Osteoblast (primary cell): ENCODE measurements around the gene RAB7B. TPM values are rescaled to one million over a fixed set of nuclear protein-coding genes. Genes with fewer than 3 reads are reported as not detected.

Source experiments
- DNase-seq: peaks from one replicate; pipeline ENCODE4 v3.0.0; 2011; ENCODE audit warnings: low spot score, mixed read lengths; ENCODE audit not compliant: insufficient read length; ENCODE audit errors: missing footprints
- H2AFZ ChIP-seq: 2 replicates; pipeline ENCODE4 v1.6.0; 2011; ENCODE audit warnings: mild to moderate bottlenecking, low read length
- H3K27ac ChIP-seq: 2 replicates; pipeline ENCODE4 v1.5.1; 2011; ENCODE audit warnings: mild to moderate bottlenecking, low read depth, low read length, moderate library complexity
- H3K27me3 ChIP-seq: 2 replicates; pipeline ENCODE4 v1.6.0; 2012; ENCODE audit warnings: mild to moderate bottlenecking, control low read depth, inconsistent platforms, low read length, moderate library complexity; ENCODE audit not compliant: insufficient read depth
- H3K36me3 ChIP-seq: 2 replicates; pipeline ENCODE4 v1.5.1; 2011; ENCODE audit warnings: mild to moderate bottlenecking, low read length, control low read depth, moderate library complexity; ENCODE audit not compliant: insufficient read depth
- H3K4me1 ChIP-seq: 2 replicates; pipeline ENCODE4 v1.5.1; 2011; ENCODE audit warnings: mild to moderate bottlenecking, low read length, control low read depth, moderate library complexity; ENCODE audit not compliant: insufficient read depth
- H3K4me2 ChIP-seq: 2 replicates; pipeline ENCODE4 v1.6.0; 2011; ENCODE audit warnings: mild to moderate bottlenecking, low read length; ENCODE audit not compliant: insufficient read depth
- H3K4me3 ChIP-seq: fragments of 200-600 bp; sonication (generic); 3 replicates; pipeline ENCODE4 v1.5.1; 2012; ENCODE audit warnings: mild to moderate bottlenecking, low read length, inconsistent platforms; ENCODE audit not compliant: insufficient read depth
- H3K79me2 ChIP-seq: 2 replicates; pipeline ENCODE4 v1.6.0; 2012; ENCODE audit warnings: mild to moderate bottlenecking, low read length, control low read depth, inconsistent platforms; ENCODE audit not compliant: insufficient read depth
- H3K9me3 ChIP-seq: 2 replicates; pipeline ENCODE4 v1.5.1; 2011; ENCODE audit warnings: low read depth, low read length, control low read depth
- H4K20me1 ChIP-seq: 2 replicates; pipeline ENCODE4 v1.6.0; 2012; ENCODE audit warnings: mild to moderate bottlenecking, low read length, control low read depth; ENCODE audit not compliant: insufficient read depth
- total RNA-seq: library from RNA; depleted of rRNA; stranded (reverse); fragments of >200 nt; gene quantifications from 2 replicates; pipeline ENCODE4 v1.2.3, GENCODE V29; 2012
- TF ChIP-seq, protein P1 (sequence below): IDR thresholded peaks from 2 replicates; pipeline ENCODE4 v1.5.1; 2011; ENCODE audit warnings: mild to moderate bottlenecking, low read depth, low read length, moderate library complexity; ENCODE audit errors: extremely low read depth

Gene RAB7B
- total RNA-seq, 1 donor = 7.6 TPM

DNA sequence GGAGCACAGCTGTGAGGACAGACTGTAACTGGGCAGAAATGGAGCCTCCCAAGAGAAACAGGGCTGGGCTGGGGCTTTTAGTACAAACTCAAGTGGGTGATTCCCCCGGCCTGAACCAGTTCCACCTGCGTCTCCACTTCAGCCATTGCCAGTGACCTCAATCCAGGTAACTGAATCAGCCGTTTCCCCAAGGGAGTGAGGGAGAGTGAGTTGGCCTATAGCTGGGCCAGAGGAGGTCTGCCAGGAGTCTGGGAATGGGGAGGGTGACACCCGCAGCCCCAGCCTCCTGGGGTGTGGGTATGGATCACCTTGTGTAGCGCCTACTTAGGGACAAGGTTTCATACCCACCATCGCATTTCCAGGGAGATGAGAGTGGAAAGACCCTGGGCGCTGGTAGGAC, 68.4 kb downstream of the RAB7B start:
- Histone ChIP-seq H4K20me1 (no peaks in the 10 kb centered on the region), H3K36me3 (no peaks in the 10 kb centered on the region), H3K9me3 (no peaks in the 10 kb centered on the region), H3K27me3 (peaks cover 9% of the 10 kb centered on the region), H3K4me1 (peaks cover 32% of the 10 kb centered on the region), H3K79me2 (no peaks in the 10 kb centered on the region), H3K27ac (no peak overlapping the region), H3K4me2 (no peak overlapping the region), H2AFZ (no peak overlapping the region), H3K4me3 (no peak overlapping the region)
- DNase-seq = no peak
- TF ChIP-seq, protein P1, sequence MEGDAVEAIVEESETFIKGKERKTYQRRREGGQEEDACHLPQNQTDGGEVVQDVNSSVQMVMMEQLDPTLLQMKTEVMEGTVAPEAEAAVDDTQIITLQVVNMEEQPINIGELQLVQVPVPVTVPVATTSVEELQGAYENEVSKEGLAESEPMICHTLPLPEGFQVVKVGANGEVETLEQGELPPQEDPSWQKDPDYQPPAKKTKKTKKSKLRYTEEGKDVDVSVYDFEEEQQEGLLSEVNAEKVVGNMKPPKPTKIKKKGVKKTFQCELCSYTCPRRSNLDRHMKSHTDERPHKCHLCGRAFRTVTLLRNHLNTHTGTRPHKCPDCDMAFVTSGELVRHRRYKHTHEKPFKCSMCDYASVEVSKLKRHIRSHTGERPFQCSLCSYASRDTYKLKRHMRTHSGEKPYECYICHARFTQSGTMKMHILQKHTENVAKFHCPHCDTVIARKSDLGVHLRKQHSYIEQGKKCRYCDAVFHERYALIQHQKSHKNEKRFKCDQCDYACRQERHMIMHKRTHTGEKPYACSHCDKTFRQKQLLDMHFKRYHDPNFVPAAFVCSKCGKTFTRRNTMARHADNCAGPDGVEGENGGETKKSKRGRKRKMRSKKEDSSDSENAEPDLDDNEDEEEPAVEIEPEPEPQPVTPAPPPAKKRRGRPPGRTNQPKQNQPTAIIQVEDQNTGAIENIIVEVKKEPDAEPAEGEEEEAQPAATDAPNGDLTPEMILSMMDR = no peak

DNA sequence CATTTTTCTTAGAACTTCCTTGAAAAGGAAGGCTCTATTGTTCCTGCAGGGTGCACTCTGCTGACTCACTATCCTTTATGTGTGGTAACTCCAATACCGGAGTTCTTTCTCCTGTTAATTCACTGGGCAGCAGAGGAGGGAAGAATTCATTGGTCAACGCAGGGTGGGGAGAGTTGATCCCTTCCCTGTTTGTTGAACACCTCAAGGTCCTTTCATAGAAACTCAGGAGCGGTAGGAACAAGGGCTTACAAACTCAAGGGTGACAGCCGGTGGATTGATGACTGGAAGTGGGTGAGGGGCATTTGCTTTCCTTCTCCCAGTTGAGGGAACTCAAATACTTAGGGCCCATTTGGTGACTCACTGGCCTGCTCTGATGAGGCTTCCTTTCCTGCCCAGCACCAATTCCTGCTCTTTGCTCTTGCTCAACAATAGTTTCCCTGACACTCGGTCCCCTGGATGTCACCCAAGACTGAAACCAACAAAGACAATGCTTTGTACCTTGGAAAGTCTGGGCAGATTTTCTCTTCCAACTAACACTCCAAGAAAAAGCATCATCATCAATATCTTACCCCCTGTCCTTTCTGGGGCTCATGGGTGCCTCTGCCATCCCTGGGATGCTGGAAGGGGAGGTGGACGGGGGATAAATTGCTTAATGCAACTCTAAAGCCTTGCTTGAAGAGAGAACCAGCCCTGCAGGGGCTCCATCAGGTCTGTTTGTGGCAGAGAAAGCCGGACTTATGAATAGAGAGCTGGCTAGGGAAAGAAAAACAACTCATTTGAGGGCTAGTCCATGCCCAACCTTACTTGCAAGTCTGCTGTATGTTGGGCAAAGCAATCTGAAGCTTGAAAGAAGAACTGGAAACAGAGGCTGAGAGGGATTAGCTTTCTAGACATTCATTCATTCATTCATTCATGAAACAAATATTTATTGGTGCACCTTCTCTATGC, 69.2 kb downstream of the RAB7B start:
- Histone ChIP-seq H2AFZ (peak overlapping the region; percentile 79), H3K9me3 (no peaks in the 10 kb centered on the region), H3K79me2 (no peaks in the 10 kb centered on the region), H3K27ac (peak overlapping the region; percentile 70), H3K4me3 (no peak overlapping the region), H4K20me1 (no peaks in the 10 kb centered on the region), H3K36me3 (no peaks in the 10 kb centered on the region), H3K27me3 (peaks cover 6% of the 10 kb centered on the region), H3K4me2 (peak overlapping the region; percentile 60), H3K4me1 (peaks cover 32% of the 10 kb centered on the region)
- peak; percentile 93 for DNase-seq
- TF ChIP-seq, protein P1 = no peak

DNA sequence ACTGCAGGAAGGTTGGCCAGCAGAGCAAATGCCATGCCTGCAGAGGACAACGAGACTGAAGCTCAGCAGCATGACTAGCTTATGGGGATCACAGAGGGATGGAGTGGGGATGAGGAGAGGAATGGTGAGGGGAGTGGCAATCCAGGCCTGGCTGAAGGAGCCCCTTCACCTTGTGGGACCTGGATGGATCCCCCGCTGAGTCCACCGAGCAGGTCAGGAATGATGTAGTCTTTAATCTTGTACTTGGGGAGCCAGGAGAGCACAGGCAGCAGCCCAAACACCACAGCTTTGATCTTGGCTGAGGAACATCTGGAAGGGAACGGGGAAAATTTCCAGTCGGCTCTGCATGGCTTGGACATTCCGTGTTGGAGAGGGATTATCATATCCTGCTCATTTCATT, 70.4 kb downstream of the RAB7B start:
- Histone ChIP-seq H3K9me3 (no peaks in the 10 kb centered on the region), H2AFZ (no peak overlapping the region), H3K4me2 (no peak overlapping the region), H3K4me1 (peaks cover 32% of the 10 kb centered on the region), H3K36me3 (no peaks in the 10 kb centered on the region), H3K27me3 (no peaks in the 10 kb centered on the region), H3K4me3 (no peak overlapping the region), H3K27ac (no peak overlapping the region), H3K79me2 (no peaks in the 10 kb centered on the region), H4K20me1 (no peaks in the 10 kb centered on the region)
- DNase-seq = peak; percentile 60
- TF ChIP-seq, protein P1 = no peak

DNA sequence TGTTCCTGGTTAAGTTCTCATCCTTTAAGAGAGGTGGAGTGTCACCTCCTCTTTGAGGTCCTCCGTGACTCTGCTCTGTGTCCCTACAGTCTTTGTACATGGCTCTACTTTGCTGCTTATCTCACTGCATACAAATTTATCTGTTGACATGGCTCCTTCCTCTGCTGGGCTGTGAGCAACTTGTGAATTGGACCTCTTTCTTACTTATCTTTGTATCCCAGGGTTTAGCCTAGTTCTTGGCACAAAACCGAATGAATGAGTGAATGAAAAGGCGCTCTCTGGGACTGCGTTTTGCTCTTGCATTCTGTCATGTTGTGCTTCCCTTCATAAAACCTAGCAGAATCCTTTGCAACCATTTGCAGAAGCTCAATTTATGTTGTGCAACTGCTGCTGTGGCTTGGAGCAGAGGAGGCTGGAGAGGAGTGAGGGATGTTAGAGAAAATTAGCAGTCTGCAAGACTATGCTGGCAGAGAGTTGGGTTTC, 72.4 kb downstream of the RAB7B start:
- Histone ChIP-seq H3K27ac (no peak overlapping the region), H3K27me3 (no peaks in the 10 kb centered on the region), H3K4me3 (no peak overlapping the region), H3K4me1 (peaks cover 26% of the 10 kb centered on the region), H2AFZ (no peak overlapping the region), H3K9me3 (no peaks in the 10 kb centered on the region), H3K79me2 (no peaks in the 10 kb centered on the region), H3K4me2 (no peak overlapping the region), H3K36me3 (no peaks in the 10 kb centered on the region), H4K20me1 (no peaks in the 10 kb centered on the region)
- DNase-seq = peak; percentile 76
- TF ChIP-seq, protein P1 = no peak
